Esophagus mucosa (tissue), 1 donor: Measurements from ENCODE around the gene CEMIP. TPM values are rescaled to one million over a fixed set of nuclear protein-coding genes. Genes with fewer than 3 reads are reported as not detected.
A peak's percentile ranks its signal among the peaks of the same experiment; 100 is the strongest.
"Not testable (repeated sequence)": the region's sequence is repeated elsewhere in the genome, so short reads cannot be mapped to it uniquely, and the experiment has no call there.

ENCODE experiments used
- ATAC-seq: fragments of 200-7000 bp; cut with Tn5 transposase; one replicate; pipeline ENCODE4 v1.9.1; 2020
- total RNA-seq: library from RNA; stranded (reverse); gene quantifications from one replicate; pipeline ENCODE4 v1.2.4, GENCODE V29; 2023
- donor health status: DM: yes; HTN: yes; CAD: no.

Gene CEMIP
- total RNA-seq, 1 donor from 2014 or later, result 17.3 TPM

GRCh38 chr15:80953953-80954778 is 175.0 kb downstream of the CEMIP start:
- peak; percentile 47 for ATAC-seq

GRCh38 chr15:80955571-80956452 is 176.6 kb downstream of the CEMIP start:
- peak; percentile 88 for ATAC-seq

DNA sequence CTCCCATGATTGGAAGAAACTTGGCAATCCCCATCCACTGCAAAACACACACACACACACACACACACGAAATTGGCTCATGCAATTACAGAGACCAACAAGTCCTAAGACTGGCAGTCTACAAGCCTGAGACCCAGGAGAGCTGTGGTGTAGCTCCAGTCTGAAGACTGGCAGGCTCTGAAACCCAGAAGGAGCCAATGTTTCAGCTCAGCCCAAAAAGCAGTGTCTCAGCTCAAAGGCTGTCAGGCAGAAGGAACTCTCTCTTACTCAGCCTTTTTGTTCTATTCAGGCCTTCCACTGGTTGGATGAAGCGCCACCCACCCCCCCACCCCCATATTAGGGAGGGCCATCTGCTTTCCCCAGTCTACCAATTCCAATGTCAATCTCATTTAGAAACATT is 178.4 kb downstream of the CEMIP start:
- ATAC-seq, result no peak

- ATAC-seq, result no peak
Observed at GRCh38 chr15:80957976-80958375, 178.8 kb downstream of the CEMIP start.

DNA sequence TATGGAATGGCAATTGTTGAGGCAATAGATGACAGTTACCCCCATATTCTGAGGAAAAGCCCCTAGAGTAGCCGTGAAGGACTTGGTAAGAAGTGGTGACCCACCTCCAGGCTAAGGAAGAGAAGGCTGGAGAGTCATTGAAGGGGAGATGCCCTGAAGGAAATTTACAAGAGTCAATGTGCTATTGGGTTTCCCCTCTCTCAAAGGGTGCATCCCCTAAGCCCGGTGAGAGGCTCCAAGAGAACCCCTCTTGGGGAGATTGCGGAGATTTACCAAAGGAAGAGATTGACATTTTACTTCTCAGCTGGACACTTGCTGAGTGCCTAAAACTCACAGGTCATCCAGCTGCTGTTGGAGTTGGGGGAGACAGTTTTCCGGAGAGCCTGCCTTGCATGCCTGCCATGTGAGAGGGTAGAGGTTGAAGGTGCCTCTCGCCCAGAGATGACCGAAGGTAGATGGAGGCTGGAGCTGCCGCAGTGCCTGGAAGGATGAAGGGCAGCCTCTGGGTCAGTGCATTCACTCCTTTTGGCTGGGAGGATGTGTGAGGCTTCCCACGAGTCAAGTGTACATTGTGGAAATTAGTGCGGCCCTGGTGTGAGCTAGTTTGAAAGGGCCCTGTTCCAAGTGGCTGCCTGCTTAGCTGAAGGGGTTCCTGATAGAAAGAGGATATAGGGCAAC is 179.8 kb downstream of the CEMIP start:
- ATAC-seq, result no peak

DNA sequence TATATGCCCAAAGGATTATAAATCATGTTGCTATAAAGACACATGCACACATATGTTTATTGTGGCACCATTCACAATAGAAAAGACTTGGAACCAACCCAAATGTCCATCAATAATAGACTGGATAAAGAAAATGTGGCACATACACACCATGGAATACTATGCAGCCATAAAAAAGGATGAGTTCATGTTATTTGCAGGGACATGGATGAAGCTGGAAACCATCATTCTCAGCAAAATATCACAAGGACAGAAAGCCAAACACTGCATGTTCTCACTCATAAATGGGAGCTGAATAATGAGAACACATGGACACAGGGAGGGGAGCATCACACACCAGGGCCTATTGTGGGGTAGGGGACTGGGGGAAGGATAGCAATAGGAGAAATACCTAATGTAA is 186.3 kb downstream of the CEMIP start:
- not testable (repeated sequence) for ATAC-seq

DNA sequence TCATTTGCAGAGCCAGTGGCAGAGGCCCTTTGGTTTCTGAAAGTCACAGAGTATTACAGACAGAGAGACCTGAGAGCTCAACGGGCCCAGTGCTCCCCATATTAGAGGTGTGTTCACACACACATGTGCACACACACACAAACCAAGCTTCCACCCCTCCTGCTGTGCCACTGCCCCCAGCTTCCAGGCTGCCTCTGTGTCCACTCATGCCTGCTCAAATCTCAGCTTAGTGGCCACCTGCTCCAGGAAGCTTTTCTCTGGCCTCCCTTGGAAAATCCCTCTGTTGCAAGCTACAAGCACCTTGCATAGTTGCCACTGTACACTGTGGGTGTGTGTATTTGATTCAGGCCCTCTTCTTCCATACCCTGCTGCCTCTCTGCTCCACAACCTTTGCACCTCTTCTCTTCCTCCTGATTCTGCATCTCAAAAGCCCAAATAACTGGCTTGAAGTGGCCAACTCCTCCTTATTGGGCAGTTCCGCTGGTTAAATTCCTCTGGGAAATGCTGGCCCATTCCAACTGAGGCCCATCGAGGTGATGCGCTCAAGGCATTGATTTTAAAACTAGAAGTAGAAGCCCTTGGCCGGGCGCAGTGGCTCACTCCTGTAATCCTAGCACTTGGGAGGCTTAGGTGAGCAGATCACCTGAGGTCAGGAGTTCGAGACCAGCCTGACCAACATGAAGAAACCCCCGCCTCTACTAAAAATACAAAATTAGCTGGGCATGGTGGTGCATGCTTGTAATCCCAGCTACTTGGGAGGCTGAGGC is 187.4 kb downstream of the CEMIP start:
- ATAC-seq, result no peak

DNA sequence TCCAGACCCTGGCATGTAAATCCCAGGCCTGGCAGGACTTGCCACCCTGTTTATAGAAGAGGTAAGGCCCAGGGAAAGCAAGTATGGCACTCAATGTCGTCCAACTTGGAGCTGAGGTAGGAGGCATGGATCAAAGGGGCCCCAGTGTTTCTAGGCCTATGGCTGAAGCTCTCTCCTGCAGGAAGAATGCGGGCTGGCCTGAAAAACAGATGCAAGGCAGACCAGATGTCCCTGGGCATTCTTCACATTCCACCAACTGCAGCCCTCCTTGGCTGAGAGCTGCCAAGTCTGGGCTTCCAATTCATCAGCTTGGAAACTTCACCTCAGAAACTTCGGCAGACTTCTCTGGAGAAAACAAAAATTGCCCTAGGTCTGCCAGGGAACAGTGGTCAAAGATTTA is 188.3 kb downstream of the CEMIP start:
- no peak for ATAC-seq

DNA sequence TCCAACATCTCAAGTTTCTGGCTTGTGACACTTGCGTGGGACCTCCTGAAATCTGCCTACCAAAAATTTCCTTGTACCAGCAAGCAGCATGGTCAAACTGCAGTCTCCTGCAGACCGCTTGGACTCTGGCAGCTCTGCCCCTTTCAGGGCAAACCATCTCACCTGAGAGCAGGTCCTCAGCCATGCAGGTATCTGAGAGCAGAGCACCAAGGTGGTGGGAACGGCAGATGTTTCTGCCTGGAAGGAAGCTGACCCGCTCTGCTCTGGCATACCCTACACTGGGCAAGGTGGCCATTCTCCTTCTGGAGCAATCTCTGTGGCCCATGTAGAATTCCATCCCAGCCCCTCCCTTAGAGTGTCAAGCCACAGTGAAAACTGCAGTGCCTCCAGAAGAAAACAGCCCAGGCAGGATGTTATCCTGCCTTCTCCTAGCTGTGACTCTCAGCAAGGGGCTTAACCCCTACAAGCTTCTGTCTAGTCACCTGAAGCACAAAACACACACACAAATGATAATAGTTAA is 188.9 kb downstream of the CEMIP start:
- no peak for ATAC-seq

DNA sequence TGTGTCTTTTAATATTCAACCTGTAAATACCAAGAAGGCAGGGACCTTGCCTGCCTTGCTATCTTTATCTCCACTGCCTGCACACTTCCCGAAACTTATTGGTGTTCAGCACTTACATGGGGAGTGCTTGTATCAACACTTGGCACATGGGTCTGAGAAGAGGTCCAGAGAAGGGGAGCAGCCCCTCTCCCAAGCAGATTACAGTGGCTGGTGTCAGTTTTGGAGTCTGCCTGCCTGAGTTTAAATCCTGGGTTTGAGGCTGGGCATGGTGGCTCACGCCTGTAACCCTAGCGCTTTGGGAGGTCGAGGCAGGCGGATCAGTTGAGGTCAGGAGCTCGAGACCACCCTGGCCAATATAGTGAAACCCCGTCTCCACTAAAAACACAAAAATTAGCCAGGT is 190.1 kb downstream of the CEMIP start:
- no peak for ATAC-seq

GRCh38 chr15:80970018-80970657 is 191.0 kb downstream of the CEMIP start:
- ATAC-seq, result peak; percentile 84

- peak; percentile 48 for ATAC-seq
Observed at GRCh38 chr15:80970658-80971057, 191.5 kb downstream of the CEMIP start.

DNA sequence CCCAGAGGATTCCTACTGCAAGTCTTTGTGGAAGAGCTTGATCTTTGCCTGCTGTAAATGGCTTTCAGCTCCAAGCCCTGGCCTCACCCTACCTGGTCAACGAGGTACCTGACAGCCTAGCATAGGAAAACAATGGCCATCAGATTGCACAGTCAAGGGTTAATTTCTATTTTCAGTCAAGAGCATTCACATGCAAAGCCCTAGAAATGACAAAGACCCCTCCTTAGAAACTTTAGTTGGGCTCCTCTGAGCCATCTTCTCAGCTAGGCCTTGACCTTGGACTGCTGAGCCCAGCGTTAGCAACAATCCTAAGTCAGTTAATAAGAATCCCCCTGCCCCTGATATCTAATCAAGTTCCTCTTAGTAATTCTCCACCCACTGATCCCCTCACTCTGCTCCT is 192.0 kb downstream of the CEMIP start:
- no peak for ATAC-seq

DNA sequence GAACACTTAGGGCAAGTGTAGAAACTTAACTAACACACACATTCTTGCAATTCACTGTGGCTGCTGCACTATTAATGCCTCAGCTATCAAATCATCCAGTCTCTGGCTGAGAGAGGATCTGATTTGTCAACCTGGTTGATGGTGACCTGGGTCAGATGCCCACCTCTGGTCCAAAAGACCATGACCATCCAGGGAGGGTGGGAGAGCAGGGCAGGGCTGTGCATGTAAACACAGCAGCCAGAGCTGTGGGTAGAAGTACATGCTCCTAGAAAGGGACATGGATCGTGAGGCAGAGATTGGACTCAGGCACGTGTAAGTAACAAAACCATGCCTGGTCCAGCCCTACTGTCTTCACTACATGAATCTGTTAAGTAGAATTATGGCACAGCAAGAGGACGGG is 193.1 kb downstream of the CEMIP start:
- no peak for ATAC-seq

DNA sequence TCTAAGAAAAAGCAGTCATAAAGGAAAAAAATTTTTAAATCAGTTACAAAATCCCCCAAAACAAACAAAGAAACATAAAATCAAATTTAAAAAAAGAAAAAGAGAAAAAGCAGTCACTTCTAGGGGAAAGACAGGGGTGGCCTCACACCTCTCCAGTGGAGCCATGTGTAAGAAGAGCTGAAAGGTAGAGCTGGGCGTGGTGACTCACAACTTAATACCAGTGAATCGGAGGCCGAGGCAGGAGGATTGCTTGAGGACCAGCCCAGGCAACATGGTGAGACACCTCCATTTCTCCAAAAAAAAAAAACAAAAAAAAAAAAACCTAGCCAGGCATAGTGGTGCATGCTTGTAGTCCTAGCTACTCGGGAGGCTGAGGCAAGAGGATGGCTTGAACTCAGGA is 195.7 kb downstream of the CEMIP start:
- ATAC-seq, result no peak

DNA sequence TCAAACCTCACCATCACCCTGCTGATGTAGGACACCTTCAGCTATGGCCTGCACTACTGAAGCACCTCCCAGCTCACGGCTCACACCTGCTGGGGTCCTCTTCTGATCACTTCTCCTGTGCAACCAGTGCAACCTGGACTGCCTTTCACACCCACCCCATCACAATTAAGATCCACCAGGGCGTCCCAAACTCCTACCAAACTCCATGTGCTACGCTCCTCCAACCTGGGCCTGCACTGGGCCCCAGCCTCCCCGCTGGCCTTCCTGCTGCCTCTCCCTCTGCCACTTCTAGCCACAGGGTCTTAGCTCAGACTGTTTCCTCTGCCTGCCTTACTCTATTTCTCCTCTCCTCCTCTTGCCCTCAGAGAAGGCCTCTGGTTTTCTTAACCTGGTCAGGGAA is 197.7 kb downstream of the CEMIP start:
- peak; percentile 10 for ATAC-seq

GRCh38 chr15:80977627-80978036 is 198.5 kb downstream of the CEMIP start:
- ATAC-seq, result peak; percentile 91

GRCh38 chr15:80978685-80979329 is 199.6 kb downstream of the CEMIP start:
- no peak for ATAC-seq

DNA sequence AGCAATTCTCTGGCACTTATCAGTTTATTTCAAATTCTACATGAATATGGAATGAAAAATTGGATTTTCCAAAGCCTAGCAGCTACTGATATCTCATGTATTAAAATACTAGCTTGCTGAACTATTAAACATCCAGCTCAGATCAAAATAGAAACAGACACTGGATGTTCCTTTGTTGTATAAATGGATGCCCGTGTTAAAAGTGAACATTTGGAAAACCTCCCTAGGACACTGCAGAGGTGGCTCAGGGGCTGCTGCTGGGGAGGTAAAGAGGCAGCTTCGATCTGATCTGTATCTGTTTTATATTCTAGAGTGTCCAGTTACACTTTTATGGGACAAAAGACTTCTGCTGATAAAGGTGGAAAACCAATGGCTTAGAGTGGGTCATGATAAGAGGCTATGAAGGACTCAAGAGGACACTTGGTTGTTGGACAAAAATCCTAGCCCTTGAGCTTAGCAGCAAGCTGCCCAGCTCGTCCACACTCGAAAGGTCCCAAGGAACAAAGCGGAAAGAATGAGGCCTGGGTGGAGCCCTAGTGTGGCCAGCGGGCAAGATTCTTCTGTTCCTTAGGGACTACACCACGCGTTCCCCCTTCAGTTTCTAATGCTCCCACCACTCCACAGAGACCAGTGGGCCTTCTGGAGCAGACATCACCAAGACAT is 200.5 kb downstream of the CEMIP start:
- ATAC-seq, result no peak

- no peak for ATAC-seq
Observed at GRCh38 chr15:80982205-80982604, 203.0 kb downstream of the CEMIP start.
